PFSK-1 (cell line): ENCODE data around the gene MFNG.

Experiments used
- FOXP2 ChIP-seq: optimal IDR thresholded peaks from 2 replicates; pipeline ENCODE3; 2011; ENCODE audit warnings: borderline replicate concordance, control low read depth, inconsistent platforms; ENCODE audit not compliant: insufficient read depth; ENCODE audit errors: extremely low read length, extremely low read depth
- POLR2AphosphoS5 ChIP-seq: IDR thresholded peaks from 2 replicates; pipeline ENCODE4 v1.6.1; 2012; ENCODE audit warnings: low read depth, mild to moderate bottlenecking, control low read depth, low read length, moderate library complexity
- REST ChIP-seq, 2 experiments: IDR thresholded peaks; 2 replicates each; pipeline versions ENCODE4 v1.6.1 to v1.8.0; 2011 to 2012; ENCODE audit warnings: low read depth in 2 of 2, low read length in 2 of 2, control low read depth in 1 of 2, inconsistent platforms in 1 of 2, mild to moderate bottlenecking in 1 of 2, moderate library complexity in 1 of 2; ENCODE audit not compliant: insufficient read depth in 1 of 2
- SIN3A ChIP-seq: IDR thresholded peaks from 2 replicates; pipeline ENCODE4 v1.6.1; 2012; ENCODE audit warnings: mild to moderate bottlenecking, low read length, moderate library complexity, borderline replicate concordance; ENCODE audit not compliant: insufficient read depth
- TAF1 ChIP-seq: IDR thresholded peaks from 2 replicates; pipeline ENCODE4 v1.6.1; 2012; ENCODE audit warnings: low read length, control low read depth, borderline replicate concordance; ENCODE audit not compliant: insufficient read depth

MFNG gene

GRCh38 chr22:37483050-37483449, 3.1 kb downstream of the MFNG start:
- TF ChIP-seq FOXP2 = no peak
- TF ChIP-seq SIN3A = no peak
- no peak for TF ChIP-seq TAF1
- no peak for TF ChIP-seq POLR2AphosphoS5
- no peak for TF ChIP-seq REST (IDR thresholded peaks at IDR 0.05; ENCODE audit: insufficient read depth in 1 of 2, low read depth in 2 of 2, low read length in 2 of 2)

- TF ChIP-seq FOXP2 (no peak), REST (IDR thresholded peaks at IDR 0.05; ENCODE audit: insufficient read depth in 1 of 2, low read depth in 2 of 2, low read length in 2 of 2) (no peak), SIN3A (no peak), TAF1 (no peak), POLR2AphosphoS5 (no peak)
These were observed 3.9 kb downstream of the MFNG start for GRCh38 chr22:37482244-37482643.

- no peak for TF ChIP-seq TAF1
- TF ChIP-seq REST (IDR thresholded peaks at IDR 0.05; ENCODE audit: insufficient read depth in 1 of 2, low read depth in 2 of 2, low read length in 2 of 2) = no peak
- no peak for TF ChIP-seq FOXP2
- TF ChIP-seq POLR2AphosphoS5 = no peak
- no peak for TF ChIP-seq SIN3A
These were observed 4.8 kb downstream of the MFNG start for GRCh38 chr22:37481347-37481907.

GRCh38 chr22:37480387-37481346, 5.5 kb downstream of the MFNG start:
- TF ChIP-seq TAF1 (no peak), SIN3A (no peak)

GRCh38 chr22:37479196-37479595, 7.0 kb downstream of the MFNG start:
- no peak for TF ChIP-seq POLR2AphosphoS5
- no peak for TF ChIP-seq FOXP2
- no peak for TF ChIP-seq SIN3A
- no peak for TF ChIP-seq TAF1
- TF ChIP-seq REST (IDR thresholded peaks at IDR 0.05; ENCODE audit: insufficient read depth in 1 of 2, low read depth in 2 of 2, low read length in 2 of 2) = no peak
